NCI-H460 (cell line): ENCODE measurements around the gene GRK4. TPM values are rescaled to one million over a fixed set of nuclear protein-coding genes. Genes with fewer than 3 reads are reported as not detected.
"Not testable (repeated sequence)": the region's sequence is repeated elsewhere in the genome, so short reads cannot be mapped to it uniquely, and the experiment has no call there.

Experiments
- DNase-seq: peaks from one replicate; pipeline ENCODE4 v3.0.0-alpha.2; 2016; ENCODE audit warnings: low read depth; ENCODE audit errors: extremely low read depth
- total RNA-seq: library from RNA; depleted of rRNA; stranded (reverse); fragments of >200 nt; shearing (Covaris generic); gene quantifications from 2 replicates; pipeline ENCODE4 v1.2.3, GENCODE V29; 2014

GRK4 gene
- total RNA-seq, 1 experiment from 2014 or later: 2.4 TPM

DNA sequence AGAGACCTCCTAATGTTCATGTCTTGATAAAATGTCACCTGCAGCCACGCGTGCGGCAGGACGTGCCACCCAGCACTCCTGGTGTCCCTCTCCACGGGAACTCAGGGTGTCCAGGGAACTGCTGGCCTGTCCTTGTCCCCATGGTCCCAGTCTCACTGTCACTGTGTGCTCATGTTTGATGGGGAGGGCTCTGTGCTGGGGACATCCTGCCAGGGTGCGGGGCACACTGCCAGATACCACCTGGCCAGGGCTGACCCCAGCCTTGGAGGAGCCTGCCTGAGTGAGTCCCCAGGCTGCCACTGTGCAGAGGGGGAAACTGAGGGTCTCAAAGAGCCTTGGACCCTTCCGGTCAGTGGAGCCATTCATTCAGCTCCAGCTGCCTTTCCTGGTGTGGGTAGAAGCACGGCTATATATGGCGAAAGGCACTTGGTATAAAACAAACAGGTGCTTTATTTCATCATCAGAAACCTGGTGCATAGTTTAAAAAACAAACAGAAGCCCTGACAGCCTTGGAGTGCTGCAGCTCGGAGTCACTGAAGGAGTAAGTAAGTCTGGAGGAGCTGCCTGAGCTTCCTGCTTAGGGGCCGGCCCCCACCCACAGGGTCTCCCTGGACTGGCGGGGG, 33.1 kb upstream of the GRK4 start:
- DNase-seq: no peak

DNA sequence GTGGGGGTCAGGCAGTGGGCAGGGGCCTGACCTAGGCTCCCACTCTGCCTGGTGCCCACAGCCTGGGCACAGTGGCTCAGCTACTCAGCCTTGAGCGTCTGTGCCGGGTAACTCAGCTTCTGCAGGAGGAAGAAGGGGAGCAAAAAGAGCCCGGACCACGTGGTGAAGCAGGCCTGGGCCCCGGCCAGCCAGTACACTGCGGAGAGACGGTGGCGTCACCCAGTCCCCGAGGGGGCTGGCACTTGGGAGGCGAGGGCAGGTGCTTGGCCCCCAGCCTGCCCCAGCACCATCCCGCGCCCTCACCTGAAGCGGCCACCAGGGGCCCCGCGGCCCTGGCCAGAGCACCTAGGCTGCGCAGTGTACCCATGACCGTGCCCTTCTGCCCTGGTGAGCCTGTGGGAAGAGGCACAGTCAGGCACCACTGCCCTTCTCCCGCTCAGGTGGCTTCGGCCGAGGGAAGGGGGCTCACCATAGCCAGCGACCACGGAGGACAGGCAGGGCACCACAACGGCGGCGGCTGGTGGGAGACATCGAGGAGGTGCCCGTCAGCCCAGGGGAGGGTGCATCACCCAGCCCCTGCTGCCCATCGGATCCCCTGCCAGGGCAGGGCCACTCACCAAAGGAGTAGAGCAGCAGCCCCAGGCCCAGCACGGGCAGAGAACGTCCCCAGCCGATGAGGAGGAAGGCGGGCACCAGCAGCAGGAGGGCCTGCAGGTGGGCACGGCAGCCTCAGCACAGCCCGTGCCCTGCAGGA, 32.4 kb upstream of the GRK4 start:
- DNase-seq: no peak

DNA sequence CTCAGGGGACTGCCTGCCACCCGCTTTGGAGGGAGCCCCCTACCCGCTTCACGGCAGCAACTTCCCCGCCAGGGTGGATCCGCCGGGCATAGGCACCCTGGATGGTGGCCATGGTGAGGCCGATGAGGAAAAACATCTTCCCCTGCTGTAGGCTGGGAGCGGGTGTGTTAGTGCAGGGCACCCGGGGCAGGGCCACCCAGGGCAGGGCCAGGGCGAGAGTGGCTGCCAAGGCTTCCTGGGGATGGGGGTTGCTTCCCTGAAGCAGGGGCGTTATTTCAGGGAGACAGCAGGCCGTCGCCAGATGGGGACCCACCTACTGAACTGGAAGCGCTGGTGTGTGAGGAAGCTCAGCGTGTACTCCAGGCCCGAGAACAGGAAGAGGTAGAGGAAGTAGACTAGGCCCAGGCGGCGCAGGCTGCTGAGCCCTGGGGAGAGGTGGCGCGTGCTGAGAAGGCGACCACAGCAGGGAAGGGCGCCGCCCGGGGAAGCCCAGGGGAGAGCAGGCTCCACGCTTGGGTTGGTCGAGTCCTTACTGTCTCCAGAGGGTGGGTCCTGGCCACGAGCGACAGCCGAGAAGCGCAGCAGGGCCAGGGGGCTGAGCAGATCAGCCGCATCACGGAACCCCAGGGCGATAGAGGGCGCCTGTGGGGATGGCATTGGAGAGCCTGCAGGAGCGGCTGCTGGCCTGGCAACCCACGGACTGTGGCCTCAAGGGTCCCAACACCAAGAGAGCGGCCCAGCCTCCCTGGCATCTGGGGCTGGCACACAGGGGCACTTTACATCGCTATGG, 31.7 kb upstream of the GRK4 start:
- no peak for DNase-seq

DNA sequence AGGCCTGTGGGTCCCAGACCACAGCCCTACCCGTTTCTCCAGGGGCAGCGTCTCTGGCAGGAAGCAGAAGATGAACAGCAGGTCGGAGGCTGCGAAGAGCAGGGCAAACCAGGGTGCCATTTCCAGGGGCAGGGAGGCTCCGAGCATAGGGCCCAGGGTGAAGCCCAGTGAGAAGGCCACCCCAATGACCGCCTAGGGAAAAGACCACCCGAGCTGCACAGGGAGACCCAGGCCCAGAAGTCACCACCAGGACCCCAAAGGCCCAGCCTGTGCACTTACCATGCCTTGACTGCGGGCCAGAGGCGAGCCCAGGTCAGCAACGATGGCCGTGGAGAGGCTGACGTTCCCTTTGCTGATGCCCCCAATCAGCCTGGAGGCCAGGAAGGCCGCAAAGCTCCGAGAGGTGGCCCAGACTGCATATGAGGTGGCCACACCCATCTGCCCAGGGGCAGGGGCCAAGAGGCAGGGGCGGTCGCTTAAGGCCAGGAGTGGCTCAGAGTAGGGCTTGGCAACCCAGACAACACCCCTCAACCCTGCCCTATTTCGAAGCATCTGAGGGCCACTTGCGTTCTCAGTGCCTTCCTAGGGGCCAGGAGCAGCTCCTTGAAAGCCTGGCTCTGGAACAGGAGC, 30.9 kb upstream of the GRK4 start:
- DNase-seq: no peak

DNA sequence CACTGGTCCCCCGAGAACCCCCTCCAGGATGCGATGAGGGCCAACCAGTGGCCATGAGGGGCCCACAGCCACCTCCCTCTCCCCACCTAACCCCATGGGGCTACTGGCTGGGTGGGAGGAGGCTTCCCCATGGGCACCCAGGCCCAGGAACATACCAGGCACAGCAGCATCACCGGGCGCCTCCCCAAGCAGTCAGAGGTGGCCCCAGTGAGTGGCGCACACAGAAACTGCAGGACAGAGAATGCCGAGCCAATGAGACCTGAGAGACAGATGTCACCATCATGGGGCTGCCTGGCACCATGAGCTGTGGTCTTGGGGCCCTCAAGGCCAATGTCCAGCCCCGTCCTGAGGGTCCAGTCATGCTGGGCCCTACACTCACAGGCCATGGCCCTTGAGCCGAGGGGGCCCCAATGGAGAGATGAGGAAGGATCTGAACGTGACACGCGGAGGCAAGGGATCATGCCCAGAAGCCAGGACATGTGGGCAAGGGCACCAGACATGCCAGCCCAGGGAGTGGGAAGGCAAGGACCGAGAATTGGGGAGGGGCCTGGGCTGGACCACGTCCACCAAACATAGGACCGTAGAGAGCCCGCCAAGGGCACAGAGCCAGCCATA, 30.3 kb upstream of the GRK4 start:
- DNase-seq: no peak

DNA sequence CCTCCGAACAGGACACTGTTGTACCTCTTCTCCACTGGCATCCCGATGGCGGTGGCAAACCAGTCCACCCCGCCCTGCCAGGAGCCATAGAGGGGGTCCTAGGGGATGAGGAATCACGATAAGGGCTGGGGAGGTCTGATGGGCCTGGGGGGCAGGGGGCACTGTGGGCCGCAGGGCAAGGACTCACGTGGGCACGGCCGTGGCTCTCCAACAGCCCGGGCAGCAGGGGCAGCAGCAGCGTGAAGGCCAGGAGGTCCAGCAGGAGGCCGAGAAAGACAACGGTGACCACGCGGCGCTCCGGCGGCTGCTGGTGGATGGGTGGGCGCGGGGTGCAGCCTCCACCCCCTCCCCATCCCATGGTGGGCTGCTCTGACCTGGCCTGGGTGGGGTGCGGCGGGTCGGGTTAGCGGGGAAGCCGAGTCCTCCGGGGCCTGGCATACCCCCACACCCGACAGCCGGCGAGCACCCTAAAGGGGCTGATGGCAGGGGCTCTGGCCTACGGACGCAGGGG, 29.8 kb upstream of the GRK4 start:
- DNase-seq: no peak

DNA sequence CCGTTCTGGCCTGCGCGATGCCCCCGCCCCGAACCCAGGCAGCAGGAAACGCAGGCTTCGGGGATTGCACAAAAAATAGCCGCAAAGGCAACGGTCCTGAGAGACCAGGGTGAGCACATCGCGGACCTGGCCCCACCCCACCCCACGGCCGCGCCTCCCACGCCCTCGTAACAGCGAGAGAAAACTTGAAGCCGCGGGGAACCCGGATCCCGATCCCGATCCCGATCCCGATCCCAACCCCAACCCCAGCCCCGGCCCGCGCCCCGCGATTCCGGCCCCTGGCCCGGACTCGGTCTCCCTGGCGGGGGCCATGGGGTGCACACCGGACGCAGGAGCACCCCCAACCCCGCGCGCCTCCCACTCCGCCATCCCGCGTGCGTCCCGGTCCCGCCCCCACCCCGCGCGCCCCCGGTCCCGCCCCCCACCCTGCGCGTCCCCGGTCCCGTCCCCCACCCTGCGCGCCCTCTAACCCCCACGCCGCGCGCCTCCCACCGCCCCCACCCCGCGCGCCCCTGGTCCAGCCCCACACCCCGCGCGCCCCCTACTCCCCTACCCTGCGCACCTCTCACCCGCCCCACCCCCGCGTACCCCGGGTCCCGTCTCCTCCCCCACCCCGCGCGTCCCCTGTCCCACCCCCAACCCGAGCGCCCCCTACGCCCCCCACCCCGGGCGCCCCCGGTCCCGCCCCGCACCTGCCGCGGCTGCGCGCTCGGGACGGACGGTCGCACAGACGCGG, 29.1 kb upstream of the GRK4 start:
- DNase-seq: no peak

DNA sequence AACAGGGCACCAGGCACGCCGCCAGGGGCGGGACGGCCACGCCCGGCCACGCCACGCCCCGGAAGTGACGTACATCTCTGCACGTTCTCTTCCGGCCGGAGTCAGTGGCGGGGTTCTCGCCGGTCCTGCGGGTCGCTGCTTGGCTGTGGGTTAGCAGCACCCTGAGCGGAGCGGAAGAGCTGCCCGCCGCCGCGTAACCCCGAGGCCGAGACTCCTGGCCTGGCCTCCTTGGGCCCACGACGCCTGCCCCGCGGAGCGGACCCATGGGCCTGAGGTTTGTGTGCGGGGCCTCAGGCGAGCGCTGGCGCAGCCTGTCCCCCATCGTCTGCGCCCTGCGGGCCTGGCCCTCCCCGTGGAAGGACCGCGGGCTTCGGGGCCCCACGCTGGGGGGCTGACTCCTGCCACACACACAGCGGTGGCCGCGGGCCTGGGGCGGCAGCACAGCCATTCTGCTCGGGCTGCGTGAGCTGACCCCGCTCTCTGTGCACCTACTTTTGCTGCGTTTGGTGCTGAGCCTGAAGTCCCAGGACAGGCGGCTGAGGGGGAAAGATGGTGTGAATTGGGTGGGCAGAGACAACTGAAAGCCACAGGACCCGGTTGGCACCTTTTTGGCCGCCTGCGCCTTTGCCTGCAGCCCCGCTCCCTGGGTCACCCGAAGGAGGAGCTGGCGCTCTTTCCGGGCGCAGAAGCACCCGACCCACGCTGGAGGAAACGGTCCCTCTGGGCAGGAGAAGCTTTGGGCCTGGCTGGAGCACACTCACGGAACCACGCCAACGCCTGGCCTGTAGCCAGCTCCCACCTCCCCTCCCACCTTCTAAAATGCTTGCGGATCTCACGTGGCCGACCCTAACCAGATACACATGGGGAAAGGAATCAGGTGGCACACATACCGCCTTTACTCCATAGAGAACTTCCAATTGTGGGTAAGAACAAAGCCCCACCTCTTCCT, 28.3 kb upstream of the GRK4 start:
- DNase-seq: peak; percentile 83

DNA sequence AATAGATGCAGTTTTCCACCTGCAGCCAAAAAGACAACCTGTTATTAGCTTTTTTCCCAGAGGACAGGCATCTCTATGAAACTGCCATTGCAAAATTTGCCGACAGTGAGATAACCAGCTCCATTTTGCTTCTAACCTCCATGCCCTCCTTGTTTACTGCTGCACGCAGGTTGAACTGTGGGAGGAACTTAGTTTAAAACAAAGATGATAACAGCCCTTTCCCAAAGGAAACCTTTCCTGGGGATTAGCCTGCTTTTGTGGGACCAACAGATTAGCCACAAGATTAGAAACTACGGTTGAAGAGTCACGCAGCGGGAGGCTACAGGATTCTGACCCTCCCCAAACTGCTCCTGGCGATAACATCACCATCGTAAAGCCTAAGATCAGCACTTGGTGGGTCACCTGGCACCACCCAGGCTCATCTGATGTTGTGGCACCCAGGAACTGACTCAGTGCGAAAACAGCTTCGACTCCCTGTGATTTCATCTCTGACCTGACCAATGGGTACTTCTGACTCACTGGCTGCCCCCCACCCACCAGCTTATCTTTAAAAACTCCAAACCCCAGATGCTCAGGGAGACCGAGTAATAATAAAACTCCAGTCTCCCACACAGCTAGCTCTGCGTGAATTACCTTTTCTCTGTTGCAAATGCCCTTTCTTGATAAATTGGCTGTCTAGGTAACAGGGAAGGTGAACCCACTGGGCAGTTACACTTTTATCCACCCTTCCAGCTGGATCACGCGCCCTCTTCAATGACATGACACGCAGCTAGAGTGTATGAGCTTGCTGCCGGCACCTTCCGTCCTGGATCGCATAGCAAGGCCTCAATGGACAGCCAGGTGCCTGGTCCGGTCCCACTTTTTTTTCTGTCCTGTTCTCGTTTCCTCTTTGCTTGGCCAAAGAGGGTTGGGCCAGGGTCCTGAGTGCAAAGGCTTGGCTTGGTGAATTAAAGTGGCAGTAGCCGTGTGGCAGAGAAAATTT, 27.3 kb upstream of the GRK4 start:
- DNase-seq: peak; percentile 71

DNA sequence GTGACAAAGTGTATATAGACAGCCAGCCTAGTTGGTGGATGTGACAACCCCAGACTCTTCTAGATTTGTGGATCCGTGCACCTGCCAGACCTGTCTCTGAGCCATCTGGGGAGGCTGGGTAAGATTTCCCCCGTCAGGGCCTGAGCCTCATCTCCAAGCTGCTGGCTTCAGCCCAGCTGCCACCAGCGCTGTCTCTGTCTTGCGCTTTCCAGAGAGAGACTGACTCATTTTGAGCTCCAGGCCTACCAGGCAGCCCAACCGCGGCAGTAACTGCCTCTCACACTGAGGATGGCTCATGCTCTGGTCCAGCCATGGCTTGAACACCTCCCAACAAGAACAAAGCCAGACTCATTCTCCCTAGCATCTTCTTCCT, 26.6 kb upstream of the GRK4 start:
- no peak for DNase-seq

DNA sequence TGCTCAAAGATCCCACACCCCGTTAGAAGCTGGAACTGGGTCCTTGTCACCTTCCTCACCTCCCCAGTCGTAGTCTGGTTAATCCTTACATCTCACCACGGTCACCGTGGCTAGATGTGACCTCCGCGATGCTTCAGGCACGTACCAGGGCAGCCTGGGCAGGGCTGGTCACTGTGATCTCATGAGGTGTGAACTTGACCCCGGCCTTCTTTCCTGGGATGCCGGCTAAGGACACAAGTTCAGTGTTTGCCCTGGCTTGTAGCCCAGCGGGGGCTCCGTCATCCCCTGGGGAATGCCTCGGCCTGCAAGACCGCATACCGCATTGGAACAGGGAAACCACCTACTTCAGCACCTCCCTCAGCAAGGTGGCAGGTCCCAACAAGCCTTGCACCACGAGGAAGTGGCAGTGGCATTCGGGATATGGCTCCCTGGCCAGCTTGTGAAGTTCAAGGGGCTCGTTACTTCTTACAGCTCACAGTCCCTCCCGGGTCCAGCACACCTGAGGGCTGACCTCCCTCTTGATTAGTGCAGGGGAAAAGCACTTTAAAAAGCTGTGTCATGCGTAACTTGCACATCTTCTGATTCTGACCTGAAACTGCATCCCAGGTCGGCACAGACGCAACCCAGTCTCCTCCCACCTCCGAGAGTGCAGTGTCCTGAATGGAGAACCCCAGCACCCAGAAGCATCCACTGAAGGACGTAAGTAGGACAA, 26.1 kb upstream of the GRK4 start:
- DNase-seq: no peak

DNA sequence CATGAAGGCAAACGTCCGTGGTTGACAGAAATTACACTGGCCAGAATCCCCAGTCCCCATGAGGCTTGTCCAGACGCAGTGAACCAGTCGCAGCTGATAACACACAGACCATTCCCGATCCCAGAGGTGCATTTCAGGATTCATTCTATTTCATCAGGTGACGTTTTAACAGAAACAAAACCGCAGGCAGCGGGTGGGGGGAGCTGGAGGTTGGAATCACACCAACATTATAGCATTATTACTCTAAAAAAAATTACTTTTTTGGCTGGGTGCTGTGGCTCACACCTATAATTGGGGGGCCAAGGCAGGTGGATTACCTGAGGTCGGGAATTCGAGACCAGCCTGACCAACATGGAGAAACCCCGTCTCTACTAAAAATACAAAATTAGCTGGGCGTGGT, 25.4 kb upstream of the GRK4 start:
- no peak for DNase-seq

DNA sequence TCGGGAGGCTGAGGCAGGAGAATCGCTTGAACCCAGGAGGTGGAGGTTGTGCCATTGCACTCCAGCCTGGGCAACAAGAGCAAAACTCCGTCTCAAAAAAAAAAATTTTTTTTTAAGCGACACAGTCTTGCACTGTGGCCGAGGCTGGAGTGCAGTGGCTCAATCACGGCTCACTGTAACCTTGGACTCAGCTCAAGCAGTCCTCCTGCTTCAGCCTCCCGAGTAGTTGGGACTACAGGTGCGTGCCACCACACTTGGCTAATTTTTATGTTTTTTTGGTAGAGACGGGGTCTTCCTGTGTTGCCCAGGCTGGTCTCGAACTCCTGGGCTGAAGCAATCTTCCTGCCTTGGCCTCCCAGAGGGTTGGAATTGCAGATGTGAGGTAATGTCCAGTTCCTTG, 25.0 kb upstream of the GRK4 start:
- DNase-seq: not testable (repeated sequence)

DNA sequence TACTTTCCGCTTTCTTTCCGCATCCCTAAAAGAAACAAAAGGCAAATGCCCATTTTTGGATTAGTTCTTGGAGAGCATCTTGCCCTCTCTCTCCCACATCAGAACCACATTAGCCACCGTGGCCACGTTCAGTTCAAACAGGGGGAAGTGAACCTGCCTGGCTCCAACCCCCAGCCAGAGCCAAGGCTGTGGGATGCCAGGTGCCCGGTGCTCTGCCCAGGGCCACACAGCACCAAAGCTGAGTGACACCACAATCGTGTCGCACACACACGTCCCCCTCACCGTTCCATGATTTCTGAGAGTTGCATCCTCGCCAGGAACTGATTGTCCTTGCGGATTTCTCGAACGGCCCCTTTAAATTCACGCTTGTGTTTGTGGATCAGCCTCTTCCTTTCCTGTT, 24.5 kb upstream of the GRK4 start:
- no peak for DNase-seq

DNA sequence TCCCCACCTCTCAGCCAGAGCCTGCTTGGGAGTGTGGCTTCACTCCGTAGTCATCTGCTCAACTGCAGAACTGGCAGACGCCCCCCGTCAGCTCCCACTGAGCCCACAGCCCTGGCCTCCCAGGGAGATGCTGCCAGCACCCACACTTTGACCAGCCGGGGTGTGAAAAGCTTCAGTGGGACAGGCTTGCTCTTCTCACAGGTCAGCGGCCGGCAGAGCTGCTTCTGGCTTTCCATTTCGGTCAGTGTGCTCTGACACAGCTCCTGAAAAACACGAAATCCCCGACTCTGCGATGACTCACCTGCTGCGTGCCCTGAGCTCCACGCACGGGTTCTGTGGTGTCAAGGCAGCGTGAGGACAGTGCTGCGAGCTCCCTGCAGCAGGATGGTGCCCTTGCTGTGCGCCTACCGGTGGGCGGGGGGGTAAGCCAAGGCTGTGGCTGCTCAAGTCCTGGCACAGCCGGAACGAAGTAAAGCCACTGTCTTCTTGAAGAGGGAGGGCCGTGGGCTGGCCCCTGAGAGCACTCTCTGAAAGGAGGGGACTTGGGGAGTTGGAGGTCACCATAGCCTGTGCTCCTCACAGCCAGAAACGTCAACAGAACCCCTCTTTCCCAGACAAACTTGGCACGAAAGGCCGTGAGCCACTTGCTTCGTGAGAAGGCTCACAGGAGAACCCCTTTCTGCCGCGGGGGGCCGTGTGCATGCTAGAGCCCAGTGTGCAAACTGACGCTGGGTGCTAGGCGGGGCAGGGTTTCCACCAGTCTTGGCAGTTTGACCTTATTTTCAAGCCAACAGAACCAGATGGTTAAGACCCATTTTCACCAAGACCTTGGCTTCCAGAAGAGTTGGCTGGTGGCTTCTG, 23.8 kb upstream of the GRK4 start:
- no peak for DNase-seq
